Gastroesophageal sphincter (tissue), 2 donors: Measurements from ENCODE around the gene KRTAP4-8.

Source experiments
- EP300 ChIP-seq: sonication (generic); formaldehyde crosslinking; IDR thresholded peaks from one replicate; pipeline ENCODE4 v1.6.1; 2017; ENCODE audit warnings: antibody characterized with exemption, mild to moderate bottlenecking
- POLR2A ChIP-seq, 2 donors: fragments of 450-650 bp; IDR thresholded peaks; one replicate each; pipeline ENCODE4 v1.6.1; 2017; ENCODE audit warnings: antibody characterized with exemption in 2 of 2, mild to moderate bottlenecking in 2 of 2, moderate library complexity in 1 of 2

DNA sequence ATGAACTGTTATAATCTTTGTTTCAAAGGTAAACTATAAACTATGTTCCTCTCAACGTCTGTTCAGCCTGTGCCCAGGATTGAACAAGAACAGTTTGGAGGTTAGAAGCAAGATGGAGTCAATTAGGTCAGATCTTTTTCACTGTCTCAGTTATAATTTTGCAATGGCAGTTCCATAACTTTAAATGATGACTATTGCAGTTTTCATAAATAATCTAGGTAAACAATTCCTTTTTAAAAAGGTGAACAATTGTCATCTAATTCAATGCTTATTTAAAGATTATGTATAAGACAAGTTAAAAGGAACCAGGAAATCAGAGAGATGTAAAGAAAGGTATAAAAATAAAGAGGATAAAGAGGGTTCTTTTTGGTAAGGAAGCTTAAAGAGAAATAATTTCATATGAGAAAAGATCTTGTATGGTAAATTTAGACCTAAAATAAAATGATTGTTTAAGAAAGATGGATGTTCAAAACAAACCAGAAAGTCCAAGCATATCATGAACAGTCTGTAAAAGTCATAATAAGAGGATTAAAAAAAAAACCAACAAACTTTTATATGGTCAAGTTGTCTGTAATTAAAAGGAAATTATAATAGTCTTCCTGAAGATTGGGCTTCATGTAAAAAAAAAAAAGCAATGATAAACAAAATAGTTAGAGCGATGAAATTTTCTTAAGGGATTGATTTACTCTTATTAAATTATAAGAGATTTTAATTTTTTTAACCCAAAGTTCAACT is 13.4 kb upstream of the KRTAP4-8 start:
- no peak for TF ChIP-seq POLR2A (IDR thresholded peaks at IDR 0.05)
- no peak for TF ChIP-seq EP300
